Prostate gland (tissue), 2 donors: ENCODE measurements around the gene SETD2. TPM values are rescaled to one million over a fixed set of nuclear protein-coding genes. Genes with fewer than 3 reads are reported as not detected.

ENCODE experiments used
- DNase-seq: peaks from one replicate; pipeline ENCODE4 v3.0.0-alpha.2; 2019; ENCODE audit warnings: low spot score
- H3K27ac ChIP-seq, 2 donors: fragments of 200-600 bp; sonication (generic); 2 replicates each; pipeline ENCODE4 v1.5.1; 2017 to 2019
- H3K27me3 ChIP-seq: fragments of 200-600 bp; sonication (generic); replicated peaks from 2 replicates; pipeline ENCODE4 v1.5.1; 2019; ENCODE audit not compliant: insufficient read depth
- H3K36me3 ChIP-seq, 2 donors: fragments of 200-600 bp; sonication (generic); 1 replicate in 1 of 2; 2 replicates in 1 of 2; pipeline versions ENCODE4 v1.5.1 to v1.8.1; 2017 to 2019
- H3K4me1 ChIP-seq: fragments of 200-600 bp; sonication (generic); replicated peaks from 2 replicates; pipeline ENCODE4 v1.5.1; 2019
- H3K4me3 ChIP-seq, 2 donors: fragments of 200-600 bp; sonication (generic); 2 replicates each; pipeline ENCODE4 v1.5.1; 2017 to 2019
- H3K9me3 ChIP-seq: fragments of 200-600 bp; sonication (generic); 2 replicates; pipeline ENCODE4 v1.5.1; 2017
- POLR2A ChIP-seq: fragments of 450-650 bp; IDR thresholded peaks from one replicate; pipeline ENCODE4 v1.6.1; 2016; ENCODE audit warnings: antibody characterized with exemption, mild to moderate bottlenecking
- POLR2AphosphoS5 ChIP-seq: sonication (generic); formaldehyde crosslinking; IDR thresholded peaks from one replicate; pipeline ENCODE4 v1.6.1; 2017; ENCODE audit warnings: antibody characterized with exemption
- WGBS: methylation state at CpG from one replicate; pipeline ENCODE4 v1.1.5; 2018; 5-methylcytosine and 5-hydroxymethylcytosine counted together
- intact Hi-C: fragments of 100-400 bp; cut with DNase I; formaldehyde crosslinking; loops from one replicate; pipeline ENCODE4 v1.14.2; 2022
- total RNA-seq, 2 donors: library from RNA; depleted of rRNA; stranded (reverse); fragments of >200 nt; gene quantifications; one replicate each; pipeline ENCODE4 v1.1.0, GENCODE V29; 2016
- TF ChIP-seq, protein P1 (sequence below), 4 experiments: fragments of 200-600 bp in 2 of 4; fragments of 450-650 bp in 2 of 4; sonication (generic) in 2 of 4; IDR thresholded peaks; 1 replicate in 3 of 4; 2 replicates in 1 of 4; pipeline ENCODE4 v1.5.1; 2016 to 2019; ENCODE audit warnings: antibody characterized with exemption in 4 of 4, mild to moderate bottlenecking in 2 of 4, moderate library complexity in 2 of 4

The SETD2 gene
- total RNA-seq, 2 donors from 2014 or later = 49.8 to 56.2 TPM

DNA sequence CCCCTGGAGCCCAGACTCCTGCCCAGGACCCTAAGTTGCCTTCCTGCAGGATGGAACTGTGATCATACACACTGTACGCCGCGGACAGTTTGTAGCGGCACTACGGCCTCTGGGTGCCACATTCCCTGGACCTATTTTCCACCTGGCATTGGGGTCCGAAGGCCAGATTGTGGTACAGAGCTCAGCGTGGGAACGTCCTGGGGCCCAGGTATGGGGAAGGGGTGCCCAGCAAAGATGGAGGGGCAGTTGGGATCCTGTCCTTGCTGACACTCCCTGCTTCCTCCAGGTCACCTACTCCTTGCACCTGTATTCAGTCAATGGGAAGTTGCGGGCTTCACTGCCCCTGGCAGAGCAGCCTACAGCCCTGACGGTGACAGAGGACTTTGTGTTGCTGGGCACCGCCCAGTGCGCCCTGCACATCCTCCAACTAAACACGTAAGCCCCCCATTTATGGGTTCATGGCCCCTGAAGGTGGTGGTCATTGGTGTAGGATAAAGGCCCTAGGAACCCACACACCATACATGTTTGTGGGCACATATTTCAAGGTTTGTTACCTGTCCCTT, 155.6 kb downstream of the SETD2 start:
- WGBS = 98% methylated on average over 13 of the region's 13 CpGs
- Histone ChIP-seq H3K27me3 (no peaks in the 10 kb centered on the region), H3K4me3 (no peak overlapping the region), H3K36me3 (no peaks in the 10 kb centered on the region), H3K4me1 (no peaks in the 10 kb centered on the region), H3K27ac (no peak overlapping the region), H3K9me3 (no peaks in the 10 kb centered on the region)
- intact Hi-C loops = loop anchor here (5.0 to 10.0 kb wide), 2 partner anchors 141 to 316 kb away; no protein-coding TSS in a partner anchor
- TF ChIP-seq POLR2AphosphoS5 (no peak), POLR2A (no peak)
- TF ChIP-seq, protein P1, sequence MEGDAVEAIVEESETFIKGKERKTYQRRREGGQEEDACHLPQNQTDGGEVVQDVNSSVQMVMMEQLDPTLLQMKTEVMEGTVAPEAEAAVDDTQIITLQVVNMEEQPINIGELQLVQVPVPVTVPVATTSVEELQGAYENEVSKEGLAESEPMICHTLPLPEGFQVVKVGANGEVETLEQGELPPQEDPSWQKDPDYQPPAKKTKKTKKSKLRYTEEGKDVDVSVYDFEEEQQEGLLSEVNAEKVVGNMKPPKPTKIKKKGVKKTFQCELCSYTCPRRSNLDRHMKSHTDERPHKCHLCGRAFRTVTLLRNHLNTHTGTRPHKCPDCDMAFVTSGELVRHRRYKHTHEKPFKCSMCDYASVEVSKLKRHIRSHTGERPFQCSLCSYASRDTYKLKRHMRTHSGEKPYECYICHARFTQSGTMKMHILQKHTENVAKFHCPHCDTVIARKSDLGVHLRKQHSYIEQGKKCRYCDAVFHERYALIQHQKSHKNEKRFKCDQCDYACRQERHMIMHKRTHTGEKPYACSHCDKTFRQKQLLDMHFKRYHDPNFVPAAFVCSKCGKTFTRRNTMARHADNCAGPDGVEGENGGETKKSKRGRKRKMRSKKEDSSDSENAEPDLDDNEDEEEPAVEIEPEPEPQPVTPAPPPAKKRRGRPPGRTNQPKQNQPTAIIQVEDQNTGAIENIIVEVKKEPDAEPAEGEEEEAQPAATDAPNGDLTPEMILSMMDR (IDR thresholded peaks at IDR 0.05) = no peak
- no peak for DNase-seq

DNA sequence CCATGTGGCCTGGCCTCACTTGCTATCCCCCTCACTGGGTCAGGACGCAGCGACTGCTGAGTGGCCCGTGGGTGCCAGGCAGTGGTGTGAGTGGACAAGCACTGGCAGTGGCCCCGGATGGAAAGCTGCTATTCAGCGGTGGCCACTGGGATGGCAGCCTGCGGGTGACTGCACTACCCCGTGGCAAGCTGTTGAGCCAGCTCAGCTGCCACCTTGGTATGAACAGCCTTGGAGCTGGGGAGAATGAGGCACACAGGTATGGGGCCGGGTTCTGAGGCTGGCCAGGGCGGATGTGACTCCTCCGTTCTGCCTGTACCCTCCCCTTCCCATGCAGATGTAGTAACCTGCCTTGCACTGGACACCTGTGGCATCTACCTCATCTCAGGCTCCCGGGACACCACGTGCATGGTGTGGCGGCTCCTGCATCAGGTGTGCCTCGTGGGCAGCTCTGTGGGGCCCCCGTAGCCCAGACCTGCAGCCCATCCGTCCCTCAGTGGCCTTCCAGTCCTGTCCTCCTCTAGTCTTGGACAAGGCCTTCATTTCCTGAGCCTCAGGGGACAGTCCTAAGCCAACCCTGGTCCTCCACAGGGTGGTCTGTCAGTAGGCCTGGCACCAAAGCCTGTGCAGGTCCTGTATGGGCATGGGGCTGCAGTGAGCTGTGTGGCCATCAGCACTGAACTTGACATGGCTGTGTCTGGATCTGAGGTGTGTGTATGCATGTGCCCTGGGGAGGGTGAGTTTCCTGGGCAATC, 156.3 kb downstream of the SETD2 start:
- Histone ChIP-seq H3K4me3 (no peak overlapping the region), H3K27me3 (no peaks in the 10 kb centered on the region), H3K4me1 (no peaks in the 10 kb centered on the region), H3K9me3 (no peaks in the 10 kb centered on the region), H3K27ac (no peak overlapping the region), H3K36me3 (peaks cover 0 to 3% of the 10 kb centered on the region in 2 donors)
- DNase-seq = no peak
- intact Hi-C loops = loop anchor here (5.0 to 10.0 kb wide), 2 partner anchors 140 to 317 kb away; no protein-coding TSS in a partner anchor
- 94% methylated on average over 11 of the region's 16 CpGs for WGBS
- TF ChIP-seq, protein P1 (IDR thresholded peaks at IDR 0.05) = no peak
- no peak for TF ChIP-seq POLR2AphosphoS5
- no peak for TF ChIP-seq POLR2A

DNA sequence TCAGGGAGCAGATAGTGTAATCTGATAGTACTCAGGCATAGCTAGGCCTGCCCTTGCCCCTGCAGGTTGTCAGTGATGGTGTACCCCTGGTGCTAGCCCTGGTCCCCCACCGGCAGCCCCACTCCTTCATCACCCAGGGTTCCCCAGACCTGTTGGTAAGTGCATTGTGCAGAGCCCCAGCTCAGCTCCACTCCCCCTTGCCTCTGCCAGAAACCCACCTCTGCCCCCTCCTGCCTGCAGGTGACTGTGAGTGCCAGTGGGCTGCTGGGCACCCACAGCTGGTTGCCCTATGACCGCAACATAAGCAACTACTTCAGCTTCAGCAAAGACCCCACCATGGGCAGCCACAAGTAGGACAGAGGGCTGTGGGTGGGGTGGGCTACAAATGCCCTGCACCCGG, 156.9 kb downstream of the SETD2 start:
- Histone ChIP-seq H3K9me3 (no peaks in the 10 kb centered on the region), H3K4me1 (no peaks in the 10 kb centered on the region), H3K36me3 (peaks cover 0 to 6% of the 10 kb centered on the region in 2 donors), H3K27me3 (no peaks in the 10 kb centered on the region), H3K4me3 (no peak overlapping the region), H3K27ac (no peak overlapping the region)
- intact Hi-C loops = loop anchor here (5.0 to 10.0 kb wide), 2 partner anchors 140 to 318 kb away; no protein-coding TSS in a partner anchor
- TF ChIP-seq, protein P1 (IDR thresholded peaks at IDR 0.05) = no peak
- no peak for TF ChIP-seq POLR2AphosphoS5
- TF ChIP-seq POLR2A = no peak
- DNase-seq = no peak
- WGBS = 95% methylated on average over 3 of the region's 3 CpGs

DNA sequence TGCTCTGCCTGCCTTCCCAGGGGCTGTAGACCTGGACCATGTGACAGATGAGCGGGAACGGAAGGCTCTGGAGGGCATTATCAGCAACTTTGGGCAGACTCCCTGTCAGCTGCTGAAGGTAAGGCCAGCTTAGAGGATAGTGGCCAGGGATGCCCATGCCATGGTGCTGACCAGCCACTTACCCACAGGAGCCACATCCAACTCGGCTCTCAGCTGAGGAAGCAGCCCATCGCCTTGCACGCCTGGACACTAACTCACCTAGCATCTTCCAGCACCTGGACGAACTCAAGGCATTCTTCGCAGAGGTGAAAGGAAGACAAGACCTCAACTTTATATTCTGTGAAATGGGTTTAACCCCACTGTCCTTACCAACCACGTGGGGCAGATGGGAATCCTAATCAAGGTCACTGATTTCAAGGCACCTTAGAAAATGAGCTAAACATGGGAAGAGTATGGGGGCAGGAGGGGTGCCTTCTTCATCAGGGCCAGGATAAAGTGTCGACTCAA, 157.7 kb downstream of the SETD2 start:
- H3K36me3 ChIP-seq = peaks cover 0 to 6% of the 10 kb centered on the region in 2 donors
- no peaks in the 10 kb centered on the region for H3K27me3 ChIP-seq
- no peaks in the 10 kb centered on the region for H3K4me1 ChIP-seq
- no peak overlapping the region for H3K27ac ChIP-seq
- 93% methylated on average over 9 of the region's 9 CpGs for WGBS
- TF ChIP-seq, protein P1 (IDR thresholded peaks at IDR 0.05) = no peak
- TF ChIP-seq POLR2A = no peak
- TF ChIP-seq POLR2AphosphoS5 = no peak
- no peak overlapping the region for H3K4me3 ChIP-seq
- DNase-seq = no peak
- intact Hi-C loops = loop anchor here (5.0 to 10.0 kb wide), 2 partner anchors 139 to 319 kb away; no protein-coding TSS in a partner anchor
- no peaks in the 10 kb centered on the region for H3K9me3 ChIP-seq
